DOHH2 (cell line): ENCODE data around the gene GAGE10.

Experiments used
- CTCF ChIP-seq: fragments of 200-600 bp; sonication (generic); IDR thresholded peaks from one replicate; pipeline ENCODE4 v1.5.1; 2014; ENCODE audit warnings: antibody characterized with exemption, mild to moderate bottlenecking, low read depth, low read length; ENCODE audit not compliant: poor library complexity, severe bottlenecking
- EZH2phosphoT487 ChIP-seq: fragments of 200-600 bp; sonication (generic); IDR thresholded peaks from 2 replicates; pipeline ENCODE4 v1.6.1; 2017; ENCODE audit warnings: borderline replicate concordance, mild to moderate bottlenecking, antibody characterized with exemption, low read length, moderate library complexity, mixed read lengths

- no peak for TF ChIP-seq CTCF
- no peak for TF ChIP-seq EZH2phosphoT487
Measured at GRCh38 chrX:49264460-49264859, 39.0 kb upstream of the GAGE10 start, which contains the start of gene FOXP3.
